HepG2 (cell line): Measurements from ENCODE around the gene SHFL.

Experiments used
- DPF2 ChIP-seq: sonication (generic); formaldehyde crosslinking; IDR thresholded peaks from 2 replicates; pipeline ENCODE4 v1.4.0; 2020; ENCODE audit warnings: mild to moderate bottlenecking, low read depth, missing genetic modification reagents, borderline replicate concordance
- SP5 ChIP-seq: IDR thresholded peaks from 2 replicates; pipeline ENCODE4 v1.6.1; 2016; ENCODE audit warnings: low read depth, borderline replicate concordance
- ZBTB3 ChIP-seq: sonication (generic); formaldehyde crosslinking; IDR thresholded peaks from 2 replicates; pipeline ENCODE4 v1.4.0; 2020; ENCODE audit warnings: low read depth, mild to moderate bottlenecking, moderate library complexity, missing genetic modification reagents, borderline replicate concordance
- ZNF343 ChIP-seq: sonication (generic); formaldehyde crosslinking; IDR thresholded peaks from 2 replicates; pipeline ENCODE4 v1.4.0; 2020; ENCODE audit warnings: mild to moderate bottlenecking, missing genetic modification reagents
- ZNF430 ChIP-seq: sonication (generic); formaldehyde crosslinking; IDR thresholded peaks from 2 replicates; pipeline ENCODE4 v1.9.0; 2021; ENCODE audit warnings: mild to moderate bottlenecking, missing genetic modification reagents
- ZNF530 ChIP-seq: sonication (generic); formaldehyde crosslinking; IDR thresholded peaks from 2 replicates; pipeline ENCODE4 v1.5.0; 2020; ENCODE audit warnings: low read depth, mild to moderate bottlenecking, missing genetic modification reagents
- TF ChIP-seq, protein P1 (sequence below): sonication (generic); formaldehyde crosslinking; IDR thresholded peaks from 2 replicates; pipeline ENCODE4 v1.5.0; 2020; ENCODE audit warnings: mild to moderate bottlenecking, missing genetic modification reagents
- TF ChIP-seq, protein P2 (sequence below): sonication (generic); formaldehyde crosslinking; IDR thresholded peaks from 2 replicates; pipeline ENCODE4 v1.5.0; 2020; ENCODE audit warnings: mild to moderate bottlenecking, missing genetic modification reagents, moderate library complexity
- TF ChIP-seq, protein P3 (sequence below): IDR thresholded peaks from 2 replicates; pipeline ENCODE4 v1.6.1; 2016

DNA sequence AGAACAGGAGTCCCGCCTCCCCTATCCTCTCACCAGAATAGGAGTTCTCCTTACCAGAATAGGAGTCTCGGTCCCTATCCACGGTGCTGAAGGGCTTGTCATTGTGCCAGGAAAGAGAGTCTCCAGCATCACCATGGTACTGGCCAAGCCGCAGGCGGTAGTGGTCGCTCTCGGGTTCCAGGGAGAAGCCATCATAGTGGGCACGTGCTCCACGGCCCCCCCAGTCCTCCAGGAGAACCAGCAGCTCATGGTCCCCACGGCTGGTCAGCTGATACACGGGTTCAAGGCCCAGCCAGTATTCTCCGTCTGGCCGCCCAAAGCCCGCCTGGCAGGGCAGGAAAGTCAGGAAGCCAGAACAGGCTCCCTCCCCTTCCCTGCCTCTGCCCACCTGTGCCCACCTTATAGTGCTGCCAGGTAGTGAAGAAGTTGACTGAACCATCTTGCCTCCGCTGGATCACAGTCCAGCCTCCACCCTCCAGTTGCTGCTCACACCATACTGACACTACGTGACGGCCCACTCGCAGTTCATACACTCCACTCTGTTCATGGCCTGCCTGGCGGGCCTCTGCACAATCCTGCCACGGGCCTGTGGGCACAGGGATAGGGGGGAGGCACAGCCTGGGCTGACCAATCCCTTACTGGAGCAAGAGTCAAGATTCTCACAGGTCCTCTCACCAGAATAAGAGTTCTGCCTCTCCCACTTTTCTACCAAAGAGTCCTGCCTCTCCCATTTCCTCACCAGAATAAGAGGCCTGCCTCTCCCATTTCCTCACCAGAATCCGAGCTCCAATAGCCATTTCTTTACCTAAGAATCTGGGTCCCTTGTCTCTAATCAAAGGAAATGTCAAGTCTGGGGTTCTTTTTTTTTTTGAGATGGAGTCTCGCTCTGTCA is 7.4 kb downstream of the SHFL start:
- TF ChIP-seq, protein P1, sequence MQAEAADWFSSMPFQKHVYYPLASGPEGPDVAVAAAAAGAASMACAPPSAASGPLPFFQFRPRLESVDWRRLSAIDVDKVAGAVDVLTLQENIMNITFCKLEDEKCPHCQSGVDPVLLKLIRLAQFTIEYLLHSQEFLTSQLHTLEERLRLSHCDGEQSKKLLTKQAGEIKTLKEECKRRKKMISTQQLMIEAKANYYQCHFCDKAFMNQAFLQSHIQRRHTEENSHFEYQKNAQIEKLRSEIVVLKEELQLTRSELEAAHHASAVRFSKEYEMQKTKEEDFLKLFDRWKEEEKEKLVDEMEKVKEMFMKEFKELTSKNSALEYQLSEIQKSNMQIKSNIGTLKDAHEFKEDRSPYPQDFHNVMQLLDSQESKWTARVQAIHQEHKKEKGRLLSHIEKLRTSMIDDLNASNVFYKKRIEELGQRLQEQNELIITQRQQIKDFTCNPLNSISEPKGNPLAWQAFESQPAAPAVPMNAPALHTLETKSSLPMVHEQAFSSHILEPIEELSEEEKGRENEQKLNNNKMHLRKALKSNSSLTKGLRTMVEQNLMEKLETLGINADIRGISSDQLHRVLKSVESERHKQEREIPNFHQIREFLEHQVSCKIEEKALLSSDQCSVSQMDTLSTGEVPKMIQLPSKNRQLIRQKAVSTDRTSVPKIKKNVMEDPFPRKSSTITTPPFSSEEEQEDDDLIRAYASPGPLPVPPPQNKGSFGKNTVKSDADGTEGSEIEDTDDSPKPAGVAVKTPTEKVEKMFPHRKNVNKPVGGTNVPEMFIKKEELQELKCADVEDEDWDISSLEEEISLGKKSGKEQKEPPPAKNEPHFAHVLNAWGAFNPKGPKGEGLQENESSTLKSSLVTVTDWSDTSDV (CRISPR knock-in tag), result no peak
- TF ChIP-seq DPF2 (CRISPR knock-in tag) (no peak), ZBTB3 (CRISPR knock-in tag) (no peak), SP5 (CRISPR knock-in tag) (no peak), ZNF530 (CRISPR knock-in tag) (no peak), ZNF430 (CRISPR knock-in tag) (no peak), ZNF343 (CRISPR knock-in tag) (no peak)
- TF ChIP-seq, protein P2, sequence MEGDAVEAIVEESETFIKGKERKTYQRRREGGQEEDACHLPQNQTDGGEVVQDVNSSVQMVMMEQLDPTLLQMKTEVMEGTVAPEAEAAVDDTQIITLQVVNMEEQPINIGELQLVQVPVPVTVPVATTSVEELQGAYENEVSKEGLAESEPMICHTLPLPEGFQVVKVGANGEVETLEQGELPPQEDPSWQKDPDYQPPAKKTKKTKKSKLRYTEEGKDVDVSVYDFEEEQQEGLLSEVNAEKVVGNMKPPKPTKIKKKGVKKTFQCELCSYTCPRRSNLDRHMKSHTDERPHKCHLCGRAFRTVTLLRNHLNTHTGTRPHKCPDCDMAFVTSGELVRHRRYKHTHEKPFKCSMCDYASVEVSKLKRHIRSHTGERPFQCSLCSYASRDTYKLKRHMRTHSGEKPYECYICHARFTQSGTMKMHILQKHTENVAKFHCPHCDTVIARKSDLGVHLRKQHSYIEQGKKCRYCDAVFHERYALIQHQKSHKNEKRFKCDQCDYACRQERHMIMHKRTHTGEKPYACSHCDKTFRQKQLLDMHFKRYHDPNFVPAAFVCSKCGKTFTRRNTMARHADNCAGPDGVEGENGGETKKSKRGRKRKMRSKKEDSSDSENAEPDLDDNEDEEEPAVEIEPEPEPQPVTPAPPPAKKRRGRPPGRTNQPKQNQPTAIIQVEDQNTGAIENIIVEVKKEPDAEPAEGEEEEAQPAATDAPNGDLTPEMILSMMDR (CRISPR knock-in tag), result no peak
- TF ChIP-seq, protein P3, sequence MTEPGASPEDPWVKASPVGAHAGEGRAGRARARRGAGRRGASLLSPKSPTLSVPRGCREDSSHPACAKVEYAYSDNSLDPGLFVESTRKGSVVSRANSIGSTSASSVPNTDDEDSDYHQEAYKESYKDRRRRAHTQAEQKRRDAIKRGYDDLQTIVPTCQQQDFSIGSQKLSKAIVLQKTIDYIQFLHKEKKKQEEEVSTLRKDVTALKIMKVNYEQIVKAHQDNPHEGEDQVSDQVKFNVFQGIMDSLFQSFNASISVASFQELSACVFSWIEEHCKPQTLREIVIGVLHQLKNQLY (CRISPR knock-in tag), result no peak
